Measurements from ENCODE around the gene VASN.
A peak's percentile ranks its signal among the peaks of the same experiment; 100 is the strongest.

Gene VASN

DNA sequence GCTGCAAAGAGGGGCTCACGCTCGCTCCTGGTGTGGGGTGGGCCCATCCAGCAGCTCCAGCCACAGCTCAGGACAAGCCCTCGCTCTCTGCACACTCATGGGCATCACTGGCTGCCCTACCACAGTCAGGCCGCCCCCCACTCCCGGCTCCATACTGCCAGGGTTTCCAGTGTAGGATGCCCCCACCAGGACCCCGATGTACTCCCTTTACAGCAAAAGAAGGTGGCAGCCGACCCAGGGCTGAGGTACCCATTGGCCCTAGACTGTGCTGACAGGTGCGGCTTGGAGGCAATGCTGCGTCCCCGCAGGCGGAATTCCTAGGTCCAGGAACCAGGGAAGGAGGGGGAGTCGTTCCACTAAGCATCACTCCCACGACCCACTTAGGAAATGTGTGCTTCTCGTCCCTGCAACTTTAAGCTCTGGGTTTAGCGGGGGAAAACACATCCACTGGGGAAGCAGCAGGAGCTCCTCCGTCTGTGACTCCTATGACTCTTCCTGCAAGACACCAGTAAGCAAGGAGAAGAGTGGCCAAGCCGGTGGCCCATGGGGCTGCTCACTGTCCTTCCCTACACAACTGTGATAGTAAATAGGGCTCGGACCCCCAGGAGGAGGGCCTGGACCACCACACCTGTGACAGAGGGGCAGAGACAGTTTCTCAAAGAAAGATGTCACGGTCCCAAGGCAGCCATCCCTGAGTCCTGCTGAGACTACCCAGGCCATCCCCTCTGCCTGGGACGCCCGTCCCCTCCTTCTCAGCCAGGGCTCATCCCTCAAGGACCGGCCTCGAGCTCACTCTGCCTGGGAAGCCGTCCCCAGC lies 31.7 kb downstream of the VASN start:
- DNase-seq (ENCODE audit: low read depth in 2 of 2): no peak

DNA sequence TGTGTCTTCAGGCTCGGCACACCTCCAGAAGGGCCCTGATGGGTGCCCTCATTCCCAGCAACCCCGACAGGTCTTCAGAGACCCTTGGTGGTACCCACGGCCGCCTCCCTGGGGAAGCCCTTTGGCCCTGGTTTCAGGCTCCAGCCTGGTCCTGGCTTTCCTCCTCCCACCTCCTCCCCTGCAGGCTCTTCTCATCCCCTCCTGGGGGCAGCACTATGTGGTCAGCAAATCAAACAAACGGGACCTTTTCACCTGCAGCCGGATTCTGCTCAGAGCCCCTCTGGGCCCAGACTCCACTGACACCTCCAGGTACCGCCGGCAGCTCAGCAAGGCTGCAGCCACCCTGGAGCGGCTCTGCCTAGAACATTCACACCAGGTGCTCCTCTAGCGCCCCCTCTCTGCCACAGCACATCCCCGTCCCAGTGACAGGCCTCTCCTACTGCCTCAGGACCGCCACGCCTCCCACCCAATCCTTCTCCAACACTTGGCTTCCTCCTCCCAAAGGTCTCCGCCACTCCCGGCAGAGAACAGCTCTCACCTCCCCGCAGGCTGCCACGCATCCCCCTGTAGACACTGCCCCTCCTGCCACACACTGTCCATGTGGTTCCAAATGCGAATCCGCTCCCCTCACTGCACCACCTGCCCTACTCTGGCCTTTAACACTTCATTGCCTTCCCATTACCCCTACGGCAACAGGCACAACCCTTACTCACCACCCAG lies 32.8 kb downstream of the VASN start:
- DNase-seq (ENCODE audit: low read depth in 2 of 2): no peak

GRCh38 chr16:4404967-4405696 lies 33.5 kb downstream of the VASN start:
- no peak for DNase-seq (ENCODE audit: low read depth in 2 of 2)

GRCh38 chr16:4407543-4408322 lies 36.1 kb downstream of the VASN start:
- DNase-seq (ENCODE audit: low read depth in 2 of 2): no peak

DNA sequence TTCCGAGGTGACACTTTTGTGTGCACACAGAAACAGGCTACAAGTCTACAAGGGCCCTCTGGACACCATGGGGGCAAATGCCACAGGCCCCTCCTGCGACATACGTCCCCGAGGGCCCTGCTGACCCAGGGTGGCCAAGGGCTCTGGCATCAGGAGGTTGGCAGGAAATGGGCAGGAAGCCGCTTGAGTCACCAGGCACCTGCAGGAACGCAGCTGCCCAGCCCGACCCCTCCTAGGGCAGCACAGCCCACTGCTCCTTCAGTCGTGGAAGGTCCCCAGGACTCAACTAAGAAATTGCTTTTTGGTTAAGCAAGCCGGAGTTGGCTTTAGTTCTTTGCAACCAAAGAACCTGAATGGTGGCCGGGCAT lies 36.7 kb downstream of the VASN start:
- DNase-seq (ENCODE audit: low read depth in 2 of 2): no peak

DNA sequence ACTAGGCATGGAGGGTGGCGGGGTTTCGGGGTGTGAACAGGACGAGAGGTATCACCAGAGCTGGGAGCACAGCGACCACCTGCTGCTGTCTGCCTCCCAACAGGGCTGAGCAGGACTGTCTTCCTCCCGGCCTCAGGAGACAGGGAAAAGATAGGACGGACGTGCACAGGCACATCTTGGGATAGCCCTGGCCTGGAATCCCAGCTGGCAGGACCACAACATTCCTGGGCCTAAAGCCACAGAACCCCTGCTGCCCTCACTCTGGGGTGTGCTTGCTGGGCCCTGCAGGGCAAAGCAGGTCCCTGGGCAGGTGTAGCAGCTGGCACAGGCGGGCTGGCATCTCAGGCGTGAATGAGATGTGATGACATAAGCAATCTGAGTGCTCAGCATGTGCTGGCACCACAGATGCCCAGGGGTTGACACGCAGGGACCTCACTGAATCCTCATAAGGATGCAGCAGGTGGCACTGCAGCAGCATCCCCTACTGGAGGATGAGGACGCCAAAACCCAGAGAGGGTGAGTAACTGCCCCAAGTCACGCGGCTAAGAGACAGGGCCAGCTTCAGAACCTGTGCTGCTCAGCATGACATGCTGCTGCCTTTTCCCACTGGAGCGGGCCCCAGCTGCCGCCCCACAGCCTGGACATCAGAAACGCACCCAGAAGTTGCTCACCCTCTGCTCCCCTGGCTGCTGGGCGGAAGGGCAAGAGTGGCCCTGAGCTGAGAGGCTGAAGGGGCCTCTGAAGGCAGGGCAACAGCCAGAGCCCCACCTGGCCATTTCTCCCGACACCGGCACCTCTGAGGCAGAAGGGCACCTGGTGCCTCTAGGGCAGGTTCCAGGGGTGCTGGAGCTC lies 37.7 kb downstream of the VASN start:
- no peak for DNase-seq (ENCODE audit: low read depth in 2 of 2)

GRCh38 chr16:4410335-4411075 lies 38.9 kb downstream of the VASN start:
- DNase-seq (ENCODE audit: low read depth in 2 of 2): no peak

- DNase-seq (ENCODE audit: low read depth in 2 of 2): no peak
Observed at GRCh38 chr16:4411684-4412083, 40.0 kb downstream of the VASN start.

DNA sequence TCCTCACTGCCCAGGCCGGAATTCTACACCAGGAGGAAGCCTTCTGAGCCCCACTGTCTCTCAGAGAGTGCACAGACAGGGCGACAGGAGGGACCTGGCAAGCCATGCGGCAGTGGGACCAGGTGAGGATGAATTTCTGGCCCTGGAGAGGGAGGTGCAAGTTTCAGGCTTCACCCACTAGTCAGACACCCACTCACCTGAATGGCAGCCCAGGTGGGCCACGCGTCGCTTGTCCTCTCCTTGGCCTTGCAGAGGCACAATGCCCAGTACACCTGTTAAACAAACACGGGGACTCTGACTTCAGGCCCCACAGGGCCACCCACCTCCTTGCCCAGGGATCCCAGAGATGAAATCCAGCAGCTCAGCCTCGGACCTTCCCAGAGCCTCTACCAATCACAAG lies 40.5 kb downstream of the VASN start:
- DNase-seq (ENCODE audit: low read depth in 2 of 2): no peak

DNA sequence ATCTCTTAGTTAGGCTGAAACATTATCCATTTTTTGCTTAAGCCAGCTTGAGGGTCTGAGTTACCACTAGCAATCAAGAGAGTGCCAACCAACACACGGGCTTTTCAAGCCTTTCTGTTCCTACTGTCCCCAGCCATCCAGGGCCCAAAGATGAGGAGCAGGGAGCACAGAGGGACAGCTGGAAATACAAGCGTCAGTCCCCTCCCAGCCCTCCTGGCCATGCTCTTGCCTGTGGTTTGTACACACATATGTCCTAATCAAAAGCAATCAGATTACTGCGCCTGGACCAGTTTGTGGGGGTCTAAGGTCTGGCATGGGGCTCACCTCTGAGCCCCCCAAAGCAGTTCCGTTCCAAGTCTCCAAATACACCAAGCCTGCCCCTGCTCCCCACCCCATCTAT lies 41.2 kb downstream of the VASN start:
- no peak for DNase-seq (ENCODE audit: low read depth in 2 of 2)

GRCh38 chr16:4414187-4414917 lies 42.7 kb downstream of the VASN start:
- DNase-seq (ENCODE audit: low read depth in 2 of 2): peak; percentile 78 to 83

DNA sequence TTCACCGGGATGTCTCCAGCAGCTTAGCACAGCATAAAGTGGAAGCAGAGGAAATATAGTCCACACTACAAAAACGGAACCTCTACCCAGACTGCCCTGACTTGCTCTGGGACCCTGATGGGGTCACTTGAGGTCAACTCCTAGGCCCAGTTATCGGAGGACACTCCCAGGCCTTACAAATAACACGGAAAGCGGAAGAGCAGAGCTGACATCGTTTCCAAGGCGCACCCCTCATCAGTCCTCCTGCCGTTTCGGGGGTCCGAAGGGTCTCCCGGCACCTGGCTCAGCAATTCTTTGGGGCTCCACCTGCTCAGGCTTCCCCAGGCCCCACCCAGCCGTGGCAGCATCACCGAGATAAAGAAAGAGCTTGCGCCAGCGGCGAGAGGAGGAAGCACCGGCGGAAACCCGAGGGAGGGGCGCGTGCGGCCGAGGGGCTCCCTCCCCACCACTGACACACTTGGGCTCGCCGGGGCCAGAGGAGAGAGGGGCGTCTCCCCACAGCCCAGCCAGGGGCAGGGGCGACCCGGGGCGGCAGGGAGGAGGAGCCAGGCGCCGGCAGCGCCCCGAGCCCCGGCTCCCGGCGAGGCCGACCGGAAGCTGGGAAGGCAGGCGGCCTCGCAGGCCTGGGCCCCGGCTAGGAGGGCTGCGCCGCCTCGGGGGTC lies 44.0 kb downstream of the VASN start:
- DNase-seq (ENCODE audit: low read depth in 2 of 2): peak in 1 of 2 donors; percentile 39

- peak; percentile 98 for DNase-seq (ENCODE audit: low read depth in 2 of 2)
Observed at GRCh38 chr16:4416200-4417032, 44.8 kb downstream of the VASN start, which contains the start of gene CORO7. Gene CORO7, minus strand, starts transcription at chr16:4416596. Its CDS starts 78 bp downstream, at chr16:4416518.

GRCh38 chr16:4419402-4419959 lies 47.8 kb downstream of the VASN start:
- DNase-seq (ENCODE audit: low read depth in 2 of 2): no peak

DNA sequence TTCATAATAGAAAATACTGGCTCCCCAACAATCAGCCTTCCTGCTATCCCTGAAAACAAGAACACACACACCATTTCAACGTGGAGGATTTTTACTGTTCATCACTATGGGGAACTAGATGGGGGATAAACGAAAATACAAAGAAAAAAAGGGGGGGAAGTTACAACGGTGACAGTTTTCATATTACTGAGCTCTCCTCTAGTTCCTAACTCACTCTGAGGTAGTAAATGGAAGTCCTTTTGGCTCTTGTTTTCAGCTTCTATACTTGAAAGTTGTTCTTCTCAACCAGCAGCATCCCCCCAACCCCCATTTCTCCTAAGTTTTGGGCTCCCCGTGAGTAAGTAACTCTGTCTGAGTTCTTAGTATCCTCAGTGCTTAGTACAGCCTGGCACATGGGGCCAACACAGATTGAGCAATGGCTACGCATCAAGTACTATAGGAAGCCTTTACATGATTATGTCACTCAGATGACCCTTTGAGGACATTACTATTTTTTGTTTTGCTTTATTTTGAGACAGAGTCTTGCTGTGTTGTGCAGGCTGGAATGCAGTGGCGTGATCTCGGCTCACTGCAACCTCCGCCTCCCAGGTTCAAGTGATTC lies 49.0 kb downstream of the VASN start:
- no peak for DNase-seq (ENCODE audit: low read depth in 2 of 2)

- DNase-seq (ENCODE audit: low read depth in 2 of 2): peak; percentile 89 to 91
Observed at GRCh38 chr16:4425378-4426020, 53.9 kb downstream of the VASN start, which contains the start of gene DNAJA3. Gene DNAJA3, plus strand, starts transcription at chr16:4425868. Its CDS starts 14 bp downstream, at chr16:4425882.
